Liver (tissue), 9 donors: ENCODE data around the gene ANKRD6. TPM values are rescaled to one million over a fixed set of nuclear protein-coding genes. Genes with fewer than 3 reads are reported as not detected.

ENCODE experiments used
- DNase-seq: peaks from one replicate; pipeline ENCODE4 v3.0.0-alpha.2; 2017; ENCODE audit warnings: low spot score
- H3K27ac ChIP-seq, 2 donors: one replicate each; pipeline ENCODE4 v1.7.0; 2013; ENCODE audit warnings: inconsistent platforms in 2 of 2, low read length in 2 of 2, control low read depth in 1 of 2, low read depth in 1 of 2, mild to moderate bottlenecking in 1 of 2
- H3K27me3 ChIP-seq, 4 donors: one replicate each; pipeline versions ENCODE4 v1.6.1 to v1.7.0; 2013; ENCODE audit warnings: low read length in 3 of 4, inconsistent platforms in 1 of 4, mild to moderate bottlenecking in 1 of 4, moderate library complexity in 1 of 4; ENCODE audit not compliant: control insufficient read depth in 4 of 4, insufficient read depth in 4 of 4
- H3K36me3 ChIP-seq, 4 donors: one replicate each; pipeline versions ENCODE4 v1.6.1 to v1.7.0; 2013; ENCODE audit warnings: low read length in 3 of 4, mild to moderate bottlenecking in 3 of 4, low read depth in 1 of 4, moderate library complexity in 1 of 4; ENCODE audit not compliant: control insufficient read depth in 4 of 4, insufficient read depth in 3 of 4
- H3K4me1 ChIP-seq, 4 donors: one replicate each; pipeline versions ENCODE4 v1.6.1 to v1.7.0; 2013; ENCODE audit warnings: low read length in 3 of 4, mild to moderate bottlenecking in 3 of 4, moderate library complexity in 1 of 4; ENCODE audit not compliant: control insufficient read depth in 4 of 4, insufficient read depth in 4 of 4
- H3K4me3 ChIP-seq, 3 donors: one replicate each; pipeline versions ENCODE4 v1.6.1 to v1.7.0; 2013; ENCODE audit warnings: low read length in 3 of 3, control low read depth in 1 of 3, low read depth in 1 of 3, mild to moderate bottlenecking in 1 of 3
- H3K9ac ChIP-seq, 2 donors: one replicate each; pipeline ENCODE4 v1.7.0; 2013; ENCODE audit warnings: low read length in 2 of 2, mild to moderate bottlenecking in 2 of 2, moderate library complexity in 2 of 2, control low read depth in 1 of 2, low read depth in 1 of 2
- H3K9me3 ChIP-seq, 4 donors: one replicate each; pipeline versions ENCODE4 v1.6.1 to v1.7.0; 2013; ENCODE audit warnings: low read length in 3 of 4; ENCODE audit not compliant: control insufficient read depth in 4 of 4
- EGR1 ChIP-seq, 2 donors: IDR thresholded peaks; 2 replicates each; pipeline ENCODE4 v1.6.1; 2016 to 2018; ENCODE audit warnings: antibody characterized with exemption in 2 of 2, low read depth in 2 of 2
- FOXA1 ChIP-seq: IDR thresholded peaks from 2 replicates; pipeline ENCODE4 v1.6.1; 2016; ENCODE audit warnings: antibody characterized with exemption
- FOXA2 ChIP-seq: IDR thresholded peaks from 2 replicates; pipeline ENCODE4 v1.6.1; 2016; ENCODE audit warnings: antibody characterized with exemption
- GABPA ChIP-seq, 2 donors: IDR thresholded peaks in 1 of 2; conservative IDR thresholded peaks in 1 of 2; 2 replicates each; pipeline ENCODE4 v1.6.1; 2016; ENCODE audit warnings: antibody characterized with exemption in 2 of 2, mild to moderate bottlenecking in 1 of 2, moderate library complexity in 1 of 2
- HNF4A ChIP-seq, 2 donors: conservative IDR thresholded peaks; 2 replicates each; pipeline ENCODE4 v1.6.1; 2016; ENCODE audit warnings: antibody characterized with exemption in 2 of 2, mild to moderate bottlenecking in 2 of 2
- HNF4G ChIP-seq: IDR thresholded peaks from 2 replicates; pipeline ENCODE4 v1.6.1; 2016; ENCODE audit warnings: antibody characterized with exemption
- JUND ChIP-seq, 2 donors: IDR thresholded peaks; 2 replicates each; pipeline ENCODE4 v1.6.1; 2016; ENCODE audit warnings: antibody characterized with exemption in 2 of 2
- NR2F2 ChIP-seq: IDR thresholded peaks from 2 replicates; pipeline ENCODE4 v1.6.1; 2016; ENCODE audit warnings: antibody characterized with exemption
- RAD21 ChIP-seq, 2 donors: IDR thresholded peaks; 2 replicates each; pipeline ENCODE4 v1.6.1; 2016; ENCODE audit warnings: antibody characterized with exemption in 2 of 2, mild to moderate bottlenecking in 2 of 2
- RXRA ChIP-seq, 2 donors: IDR thresholded peaks; 2 replicates each; pipeline ENCODE4 v1.6.1; 2017 to 2018; ENCODE audit warnings: antibody characterized with exemption in 2 of 2, mild to moderate bottlenecking in 1 of 2
- SP1 ChIP-seq: IDR thresholded peaks from 2 replicates; pipeline ENCODE4 v1.6.1; 2018; ENCODE audit warnings: antibody characterized with exemption, mild to moderate bottlenecking
- TAF1 ChIP-seq: conservative IDR thresholded peaks from 2 replicates; pipeline ENCODE4 v1.6.1; 2016; ENCODE audit warnings: antibody characterized with exemption, mild to moderate bottlenecking
- YY1 ChIP-seq: IDR thresholded peaks from 2 replicates; pipeline ENCODE4 v1.6.1; 2016; ENCODE audit warnings: antibody characterized with exemption, mild to moderate bottlenecking
- WGBS: extraction: QIAGEN DNeasy Blood & Tissue Kit; methylation state at CpG from one replicate; pipeline ENCODE4 v1.1.7; 2013; 5-methylcytosine and 5-hydroxymethylcytosine counted together
- polyA plus RNA-seq, 2 donors: library from polyadenylated mRNA; stranded (reverse) in 1 of 2; unstranded in 1 of 2; fragments of 200-250 nt in 1 of 2; fragments of >200 nt in 1 of 2; fragmentation: Nextera tagmentation in 1 of 2; extraction: Ambion mirVana in 1 of 2; gene quantifications; one replicate each; pipeline versions ENCODE4 v1.2.1 to v1.2.3, GENCODE V29; 2013 to 2015
- total RNA-seq, 2 donors: library from RNA; depleted of rRNA; stranded (reverse); fragments of >200 nt; gene quantifications; one replicate each; pipeline ENCODE4 v1.2.3, GENCODE V29; 2014
- TF ChIP-seq, protein P1 (sequence below): fragments of 150-350 bp; IDR thresholded peaks from 2 replicates; pipeline ENCODE4 v1.5.1; 2017; ENCODE audit warnings: improper control_type of control experiment, low read depth, low read length; ENCODE audit not compliant: missing input control
- TF ChIP-seq, protein P2 (sequence below): IDR thresholded peaks from 2 replicates; pipeline ENCODE4 v1.6.1; 2016; ENCODE audit warnings: antibody characterized with exemption
- TF ChIP-seq, protein P3 (sequence below): IDR thresholded peaks from 2 replicates; pipeline ENCODE4 v1.6.1; 2016; ENCODE audit warnings: antibody characterized with exemption
- TF ChIP-seq, protein P4 (sequence below): IDR thresholded peaks from 2 replicates; pipeline ENCODE4 v1.6.1; 2016; ENCODE audit warnings: antibody characterized with exemption, mild to moderate bottlenecking
- TF ChIP-seq, protein P5 (sequence below): IDR thresholded peaks from 2 replicates; pipeline ENCODE4 v1.6.1; 2016; ENCODE audit warnings: antibody characterized with exemption
- donor health status: healthy.
- donor health status: healthy.
- donor health status: healthy.
- donor health status: healthy.
- donor health status: healthy.

The ANKRD6 gene
- total and polyA plus RNA-seq, 4 donors = 2.9 to 9.2 (median 3.8) TPM

DNA sequence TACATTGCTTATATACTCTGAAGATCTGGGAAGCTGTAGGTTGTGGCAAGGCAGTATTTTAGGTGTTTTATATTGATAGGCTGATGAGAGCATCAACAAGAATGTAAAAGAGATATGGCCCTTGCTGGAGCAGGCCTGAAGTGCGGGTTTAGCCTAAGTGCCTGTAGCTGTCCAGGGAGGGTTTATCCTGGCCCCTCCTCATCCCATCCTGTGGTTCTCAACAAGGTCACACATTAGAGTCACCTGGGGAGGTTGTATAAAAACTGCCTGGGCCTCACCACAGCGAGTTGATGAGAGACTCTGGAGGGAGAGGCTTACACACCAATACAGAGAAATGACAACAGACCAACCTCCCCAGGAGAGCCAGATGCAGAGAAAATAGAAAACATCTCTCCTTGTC is 157.2 kb downstream of the ANKRD6 start:
- no peaks in the 10 kb centered on the region for H3K36me3 ChIP-seq
- WGBS = 88% methylated on average over 2 of the region's 2 CpGs
- no peaks in the 10 kb centered on the region for H3K9me3 ChIP-seq
- H3K4me3 ChIP-seq = no peak overlapping the region
- no peak overlapping the region for H3K27ac ChIP-seq
- H3K4me1 ChIP-seq = no peaks in the 10 kb centered on the region
- H3K27me3 ChIP-seq = no peaks in the 10 kb centered on the region
- no peak overlapping the region for H3K9ac ChIP-seq
- DNase-seq = no peak
- TF ChIP-seq FOXA2 (no peak), FOXA1 (no peak), RXRA (IDR thresholded peaks at IDR 0.05) (no peak), NR2F2 (no peak), HNF4A (conservative IDR thresholded peaks at IDR 0.05) (no peak), SP1 (no peak), EGR1 (IDR thresholded peaks at IDR 0.05; ENCODE audit: low read depth in 2 of 2) (no peak), YY1 (no peak), TAF1 (no peak), RAD21 (IDR thresholded peaks at IDR 0.05) (no peak), JUND (IDR thresholded peaks at IDR 0.05) (no peak), HNF4G (no peak), GABPA (IDR thresholded peaks at IDR 0.05 in 1 of 2, conservative IDR thresholded peaks at IDR 0.05 in 1 of 2) (no peak)
- TF ChIP-seq, protein P1, sequence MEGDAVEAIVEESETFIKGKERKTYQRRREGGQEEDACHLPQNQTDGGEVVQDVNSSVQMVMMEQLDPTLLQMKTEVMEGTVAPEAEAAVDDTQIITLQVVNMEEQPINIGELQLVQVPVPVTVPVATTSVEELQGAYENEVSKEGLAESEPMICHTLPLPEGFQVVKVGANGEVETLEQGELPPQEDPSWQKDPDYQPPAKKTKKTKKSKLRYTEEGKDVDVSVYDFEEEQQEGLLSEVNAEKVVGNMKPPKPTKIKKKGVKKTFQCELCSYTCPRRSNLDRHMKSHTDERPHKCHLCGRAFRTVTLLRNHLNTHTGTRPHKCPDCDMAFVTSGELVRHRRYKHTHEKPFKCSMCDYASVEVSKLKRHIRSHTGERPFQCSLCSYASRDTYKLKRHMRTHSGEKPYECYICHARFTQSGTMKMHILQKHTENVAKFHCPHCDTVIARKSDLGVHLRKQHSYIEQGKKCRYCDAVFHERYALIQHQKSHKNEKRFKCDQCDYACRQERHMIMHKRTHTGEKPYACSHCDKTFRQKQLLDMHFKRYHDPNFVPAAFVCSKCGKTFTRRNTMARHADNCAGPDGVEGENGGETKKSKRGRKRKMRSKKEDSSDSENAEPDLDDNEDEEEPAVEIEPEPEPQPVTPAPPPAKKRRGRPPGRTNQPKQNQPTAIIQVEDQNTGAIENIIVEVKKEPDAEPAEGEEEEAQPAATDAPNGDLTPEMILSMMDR = no peak
- TF ChIP-seq, protein P2, sequence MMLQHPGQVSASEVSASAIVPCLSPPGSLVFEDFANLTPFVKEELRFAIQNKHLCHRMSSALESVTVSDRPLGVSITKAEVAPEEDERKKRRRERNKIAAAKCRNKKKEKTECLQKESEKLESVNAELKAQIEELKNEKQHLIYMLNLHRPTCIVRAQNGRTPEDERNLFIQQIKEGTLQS = no peak
- TF ChIP-seq, protein P3, sequence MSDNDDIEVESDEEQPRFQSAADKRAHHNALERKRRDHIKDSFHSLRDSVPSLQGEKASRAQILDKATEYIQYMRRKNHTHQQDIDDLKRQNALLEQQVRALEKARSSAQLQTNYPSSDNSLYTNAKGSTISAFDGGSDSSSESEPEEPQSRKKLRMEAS = no peak
- TF ChIP-seq, protein P4, sequence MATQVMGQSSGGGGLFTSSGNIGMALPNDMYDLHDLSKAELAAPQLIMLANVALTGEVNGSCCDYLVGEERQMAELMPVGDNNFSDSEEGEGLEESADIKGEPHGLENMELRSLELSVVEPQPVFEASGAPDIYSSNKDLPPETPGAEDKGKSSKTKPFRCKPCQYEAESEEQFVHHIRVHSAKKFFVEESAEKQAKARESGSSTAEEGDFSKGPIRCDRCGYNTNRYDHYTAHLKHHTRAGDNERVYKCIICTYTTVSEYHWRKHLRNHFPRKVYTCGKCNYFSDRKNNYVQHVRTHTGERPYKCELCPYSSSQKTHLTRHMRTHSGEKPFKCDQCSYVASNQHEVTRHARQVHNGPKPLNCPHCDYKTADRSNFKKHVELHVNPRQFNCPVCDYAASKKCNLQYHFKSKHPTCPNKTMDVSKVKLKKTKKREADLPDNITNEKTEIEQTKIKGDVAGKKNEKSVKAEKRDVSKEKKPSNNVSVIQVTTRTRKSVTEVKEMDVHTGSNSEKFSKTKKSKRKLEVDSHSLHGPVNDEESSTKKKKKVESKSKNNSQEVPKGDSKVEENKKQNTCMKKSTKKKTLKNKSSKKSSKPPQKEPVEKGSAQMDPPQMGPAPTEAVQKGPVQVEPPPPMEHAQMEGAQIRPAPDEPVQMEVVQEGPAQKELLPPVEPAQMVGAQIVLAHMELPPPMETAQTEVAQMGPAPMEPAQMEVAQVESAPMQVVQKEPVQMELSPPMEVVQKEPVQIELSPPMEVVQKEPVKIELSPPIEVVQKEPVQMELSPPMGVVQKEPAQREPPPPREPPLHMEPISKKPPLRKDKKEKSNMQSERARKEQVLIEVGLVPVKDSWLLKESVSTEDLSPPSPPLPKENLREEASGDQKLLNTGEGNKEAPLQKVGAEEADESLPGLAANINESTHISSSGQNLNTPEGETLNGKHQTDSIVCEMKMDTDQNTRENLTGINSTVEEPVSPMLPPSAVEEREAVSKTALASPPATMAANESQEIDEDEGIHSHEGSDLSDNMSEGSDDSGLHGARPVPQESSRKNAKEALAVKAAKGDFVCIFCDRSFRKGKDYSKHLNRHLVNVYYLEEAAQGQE = no peak
- TF ChIP-seq, protein P5, sequence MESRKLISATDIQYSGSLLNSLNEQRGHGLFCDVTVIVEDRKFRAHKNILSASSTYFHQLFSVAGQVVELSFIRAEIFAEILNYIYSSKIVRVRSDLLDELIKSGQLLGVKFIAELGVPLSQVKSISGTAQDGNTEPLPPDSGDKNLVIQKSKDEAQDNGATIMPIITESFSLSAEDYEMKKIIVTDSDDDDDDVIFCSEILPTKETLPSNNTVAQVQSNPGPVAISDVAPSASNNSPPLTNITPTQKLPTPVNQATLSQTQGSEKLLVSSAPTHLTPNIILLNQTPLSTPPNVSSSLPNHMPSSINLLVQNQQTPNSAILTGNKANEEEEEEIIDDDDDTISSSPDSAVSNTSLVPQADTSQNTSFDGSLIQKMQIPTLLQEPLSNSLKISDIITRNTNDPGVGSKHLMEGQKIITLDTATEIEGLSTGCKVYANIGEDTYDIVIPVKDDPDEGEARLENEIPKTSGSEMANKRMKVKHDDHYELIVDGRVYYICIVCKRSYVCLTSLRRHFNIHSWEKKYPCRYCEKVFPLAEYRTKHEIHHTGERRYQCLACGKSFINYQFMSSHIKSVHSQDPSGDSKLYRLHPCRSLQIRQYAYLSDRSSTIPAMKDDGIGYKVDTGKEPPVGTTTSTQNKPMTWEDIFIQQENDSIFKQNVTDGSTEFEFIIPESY = no peak
